GM19351 (cell line): Measurements from ENCODE around the gene KIF22.
"Not testable (repeated sequence)": the region's sequence is repeated elsewhere in the genome, so short reads cannot be mapped to it uniquely, and the experiment has no call there.

Source experiments
- ATAC-seq: cut with Tn5 transposase; IDR thresholded peaks from one replicate; pipeline ENCODE4 v1.9.1; 2021; ENCODE audit warnings: mild to moderate bottlenecking, moderate library complexity; ENCODE audit not compliant: unreplicated experiment

Gene KIF22

DNA sequence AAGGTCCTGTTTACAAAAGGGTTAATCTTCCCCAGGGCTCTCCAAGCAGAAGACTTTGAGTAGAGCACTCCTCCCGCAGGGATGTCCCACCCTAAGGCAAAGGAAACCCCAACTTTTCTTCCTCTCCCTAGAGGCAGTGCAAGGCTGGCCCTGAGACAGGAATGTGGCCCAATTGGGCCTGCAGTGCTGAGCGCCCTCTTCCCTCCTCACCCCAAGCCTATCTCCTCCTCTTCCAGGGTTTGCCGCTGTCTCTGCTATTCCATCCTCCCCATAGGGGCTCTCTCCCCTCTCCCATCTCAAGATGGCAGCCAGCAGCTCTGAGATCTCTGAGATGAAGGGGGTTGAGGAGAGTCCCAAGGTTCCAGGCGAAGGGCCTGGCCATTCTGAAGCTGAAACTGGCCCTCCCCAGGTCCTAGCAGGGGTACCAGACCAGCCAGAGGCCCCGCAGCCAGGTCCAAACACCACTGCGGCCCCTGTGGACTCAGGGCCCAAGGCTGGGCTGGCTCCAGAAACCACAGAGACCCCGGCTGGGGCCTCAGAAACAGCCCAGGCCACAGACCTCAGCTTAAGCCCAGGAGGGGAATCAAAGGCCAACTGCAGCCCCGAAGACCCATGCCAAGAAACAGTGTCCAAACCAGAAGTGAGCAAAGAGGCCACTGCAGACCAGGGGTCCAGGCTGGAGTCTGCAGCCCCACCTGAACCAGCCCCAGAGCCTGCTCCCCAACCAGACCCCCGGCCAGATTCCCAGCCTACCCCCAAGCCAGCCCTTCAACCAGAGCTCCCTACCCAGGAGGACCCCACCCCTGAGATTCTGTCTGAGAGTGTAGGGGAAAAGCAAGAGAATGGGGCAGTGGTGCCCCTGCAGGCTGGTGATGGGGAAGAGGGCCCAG, 22.4 kb downstream of the KIF22 start:
- no peak for ATAC-seq

DNA sequence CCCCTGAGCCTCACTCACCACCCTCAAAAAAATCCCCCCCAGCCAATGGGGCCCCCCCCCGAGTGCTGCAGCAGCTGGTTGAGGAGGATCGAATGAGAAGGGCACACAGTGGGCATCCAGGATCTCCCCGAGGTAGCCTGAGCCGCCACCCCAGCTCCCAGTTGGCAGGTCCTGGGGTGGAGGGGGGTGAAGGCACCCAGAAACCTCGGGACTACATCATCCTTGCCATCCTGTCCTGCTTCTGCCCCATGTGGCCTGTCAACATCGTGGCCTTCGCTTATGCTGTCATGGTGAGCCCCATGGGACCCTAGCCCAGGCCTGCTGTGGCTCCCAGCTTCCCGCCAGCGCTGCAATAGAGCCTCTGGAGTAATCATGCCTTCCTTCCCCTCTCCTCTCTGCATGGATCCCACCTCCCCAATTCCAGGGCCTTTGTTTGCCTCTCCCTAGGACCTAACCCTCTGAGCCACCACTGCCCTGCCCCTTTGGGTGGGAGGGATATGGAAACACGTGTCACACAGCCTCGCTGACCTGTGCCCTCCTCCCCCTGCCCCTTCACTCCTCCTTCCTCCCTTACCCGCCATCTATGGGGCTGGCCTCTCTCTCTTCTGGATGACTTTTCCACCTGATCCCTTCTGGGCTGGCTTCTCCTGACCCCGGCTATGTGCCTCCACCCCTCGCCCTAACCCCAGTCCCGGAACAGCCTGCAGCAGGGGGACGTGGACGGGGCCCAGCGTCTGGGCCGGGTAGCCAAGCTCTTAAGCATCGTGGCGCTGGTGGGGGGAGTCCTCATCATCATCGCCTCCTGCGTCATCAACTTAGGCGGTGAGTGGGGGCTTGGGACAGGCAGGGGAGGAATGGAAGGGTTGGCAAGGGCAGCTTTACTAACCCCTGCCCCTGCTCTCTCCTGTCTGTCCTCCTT, 23.4 kb downstream of the KIF22 start:
- no peak for ATAC-seq

DNA sequence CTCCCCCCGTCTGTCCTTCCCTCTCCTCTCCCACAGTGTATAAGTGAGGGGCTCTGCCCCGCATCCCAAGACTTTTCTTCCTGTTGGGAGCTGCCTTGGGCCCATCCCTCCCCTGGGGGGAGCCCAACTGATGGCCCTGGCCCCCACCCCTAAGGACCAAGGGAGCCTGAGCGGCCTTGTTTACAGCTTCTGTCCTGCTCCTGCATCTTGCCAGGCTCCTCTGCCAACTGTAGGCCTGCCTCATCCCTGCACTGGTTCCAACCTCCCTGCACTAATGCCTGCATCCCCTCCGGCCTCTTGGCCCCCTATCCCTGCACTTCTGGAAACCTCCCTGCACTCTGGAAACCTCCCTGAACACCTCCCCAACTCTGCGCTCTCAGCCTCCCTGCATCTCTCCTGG, 24.0 kb downstream of the KIF22 start:
- ATAC-seq: no peak

DNA sequence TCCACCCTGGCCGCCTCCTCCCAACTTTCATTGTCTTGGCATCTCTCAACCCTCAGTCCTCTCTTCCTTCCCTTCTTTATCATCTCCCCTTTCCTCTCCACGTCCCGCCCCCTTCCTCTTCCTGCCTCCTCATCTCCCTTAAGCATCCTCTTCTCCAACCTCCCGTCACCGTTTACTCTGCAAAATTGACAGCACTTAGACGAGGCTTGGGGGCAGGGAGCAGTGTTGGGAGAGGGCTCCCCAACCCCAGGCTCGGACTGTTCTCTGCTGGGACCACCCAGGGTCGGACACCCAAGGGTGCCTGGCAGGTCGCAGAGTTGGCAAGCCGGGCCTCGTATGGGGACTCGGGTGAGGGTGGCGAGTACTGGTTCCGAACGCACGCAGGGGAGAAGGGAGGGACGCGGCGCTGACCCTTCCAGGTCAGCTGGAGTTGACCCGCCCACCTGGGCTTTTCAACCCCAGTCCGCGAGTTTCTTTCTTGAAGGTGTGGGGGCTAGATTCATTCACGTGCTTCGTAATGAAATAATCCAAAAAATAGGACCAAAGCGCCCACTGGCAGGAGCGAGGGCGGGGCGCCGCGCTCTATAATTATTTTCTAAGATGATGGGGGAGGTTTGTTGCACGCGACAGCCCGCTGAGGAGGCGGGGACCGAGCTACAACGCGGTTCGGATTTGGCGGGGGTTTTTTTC, 24.6 kb downstream of the KIF22 start:
- ATAC-seq: no peak

DNA sequence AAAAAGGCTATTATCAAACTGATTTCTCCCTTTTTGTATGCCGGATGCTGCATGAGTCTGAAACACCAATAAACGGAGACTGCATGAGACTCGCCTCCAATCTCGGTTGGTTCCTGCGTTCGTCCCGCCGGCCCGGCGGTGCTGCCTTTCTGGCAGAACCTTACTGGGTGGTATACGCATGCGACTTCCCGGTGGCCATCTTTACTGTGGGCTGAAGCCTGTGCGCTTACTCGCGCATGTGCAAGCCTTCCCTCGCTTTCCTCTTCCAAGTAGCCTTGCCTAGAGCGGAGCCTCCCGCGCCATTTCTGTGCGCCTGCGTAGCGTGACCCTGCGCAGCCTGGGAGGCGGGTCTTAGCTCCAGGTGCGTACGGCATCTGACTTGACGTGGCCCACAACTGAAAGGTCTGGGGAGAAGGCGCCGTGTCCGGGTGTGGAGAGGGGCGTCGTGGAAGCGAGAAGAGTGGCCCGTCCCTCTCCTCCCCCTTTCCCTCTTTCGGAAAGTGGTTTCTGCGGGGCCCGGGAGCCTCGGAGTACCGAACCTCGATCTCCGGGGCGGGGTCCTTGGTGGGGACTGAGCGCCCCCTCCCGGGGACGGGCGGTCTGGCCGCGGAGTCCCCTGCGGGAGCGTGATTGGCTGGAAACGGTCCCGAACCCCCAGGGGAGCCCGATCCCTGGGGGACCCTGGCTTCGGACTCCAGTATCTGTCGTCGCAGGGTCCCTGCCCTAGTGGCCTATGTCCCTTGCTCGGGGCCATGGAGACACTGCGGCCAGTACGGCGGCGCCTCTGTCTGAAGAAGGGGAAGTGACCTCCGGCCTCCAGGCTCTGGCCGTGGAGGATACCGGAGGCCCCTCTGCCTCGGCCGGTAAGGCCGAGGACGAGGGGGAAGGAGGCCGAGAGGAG, 25.5 kb downstream of the KIF22 start, which contains the start of gene PAGR1:
PAGR1 (plus strand) TSS at position 360 of the 901 bp plus-strand sequence; CDS start at position 734, 374 bp downstream.
- ATAC-seq: peak; percentile 59

DNA sequence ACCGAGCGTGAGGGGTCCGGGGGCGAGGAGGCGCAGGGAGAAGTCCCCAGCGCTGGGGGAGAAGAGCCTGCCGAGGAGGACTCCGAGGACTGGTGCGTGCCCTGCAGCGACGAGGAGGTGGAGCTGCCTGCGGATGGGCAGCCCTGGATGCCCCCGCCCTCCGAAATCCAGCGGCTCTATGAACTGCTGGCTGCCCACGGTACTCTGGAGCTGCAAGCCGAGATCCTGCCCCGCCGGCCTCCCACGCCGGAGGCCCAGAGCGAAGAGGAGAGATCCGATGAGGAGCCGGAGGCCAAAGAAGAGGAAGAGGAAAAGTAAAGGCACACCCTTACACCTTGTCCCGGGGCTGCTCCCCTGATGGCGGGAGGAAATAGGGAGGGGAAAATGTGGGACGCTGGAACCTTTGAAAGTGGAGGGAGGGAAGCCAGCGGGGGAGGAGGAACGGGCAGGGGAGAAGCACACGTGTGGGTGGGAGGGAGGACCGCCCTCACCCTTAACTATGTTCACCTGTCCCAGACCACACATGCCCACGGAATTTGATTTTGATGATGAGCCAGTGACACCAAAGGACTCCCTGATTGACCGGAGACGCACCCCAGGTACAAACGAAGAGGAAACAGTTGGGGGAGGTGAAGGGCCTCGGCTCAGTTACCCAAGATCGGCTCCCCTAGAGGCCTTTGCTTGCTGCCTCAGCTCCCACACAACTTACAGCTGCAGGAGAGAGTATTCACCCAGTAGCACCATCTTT, 26.3 kb downstream of the KIF22 start:
- ATAC-seq: peak; percentile 11

DNA sequence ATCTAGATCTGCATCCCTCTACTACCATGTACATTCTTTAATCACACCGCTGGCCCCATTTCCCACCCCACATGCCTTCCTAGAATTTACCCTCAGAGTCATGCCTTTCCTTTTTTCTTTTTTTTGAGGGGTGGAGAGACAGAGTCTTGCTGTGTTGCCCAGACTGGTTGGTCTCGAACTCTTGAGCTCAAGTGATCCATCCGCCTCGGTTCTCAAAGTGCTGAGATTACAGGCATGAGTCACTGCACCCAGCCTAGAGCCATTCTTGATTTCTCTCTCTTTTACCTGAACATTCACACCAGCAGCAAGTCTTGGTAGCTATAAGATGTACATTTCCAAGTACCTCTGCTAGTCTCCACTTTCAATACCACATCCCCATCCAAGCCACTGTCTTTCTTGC, 27.5 kb downstream of the KIF22 start:
- no peak for ATAC-seq

DNA sequence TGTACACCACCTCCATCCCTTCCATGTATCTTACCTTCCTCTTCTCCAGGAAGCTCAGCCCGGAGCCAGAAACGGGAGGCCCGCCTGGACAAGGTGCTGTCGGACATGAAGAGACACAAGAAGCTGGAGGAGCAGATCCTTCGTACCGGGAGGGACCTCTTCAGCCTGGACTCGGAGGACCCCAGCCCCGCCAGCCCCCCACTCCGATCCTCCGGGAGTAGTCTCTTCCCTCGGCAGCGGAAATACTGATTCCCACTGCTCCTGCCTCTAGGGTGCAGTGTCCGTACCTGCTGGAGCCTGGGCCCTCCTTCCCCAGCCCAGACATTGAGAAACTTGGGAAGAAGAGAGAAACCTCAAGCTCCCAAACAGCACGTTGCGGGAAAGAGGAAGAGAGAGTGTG, 29.0 kb downstream of the KIF22 start:
- no peak for ATAC-seq

DNA sequence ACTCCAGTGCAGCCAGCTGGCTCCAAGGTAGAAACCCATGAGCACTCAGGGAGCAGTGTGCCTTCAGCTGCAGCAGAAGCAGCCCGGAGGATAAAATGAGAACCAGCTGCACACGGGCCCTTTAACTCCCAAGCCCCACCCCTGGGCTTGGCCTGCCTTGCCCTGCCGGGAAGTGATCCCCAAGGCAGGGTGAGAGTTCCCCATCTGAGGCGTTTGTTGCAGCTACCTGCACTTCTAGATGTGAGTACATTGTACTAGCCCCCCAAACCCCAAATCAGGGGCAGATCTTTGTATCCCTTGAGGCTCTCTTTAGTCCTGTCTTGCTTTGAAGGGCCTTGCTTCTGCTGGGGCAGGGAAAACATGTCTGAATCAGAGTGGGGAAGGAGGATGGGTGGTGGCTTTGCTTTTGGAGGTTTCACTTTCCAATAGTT, 29.7 kb downstream of the KIF22 start, which contains the start of gene MVP:
MVP (plus strand) TSS at position 192 of the 431 bp plus-strand sequence. CDS start 10,088 bp downstream, outside the sequence.
- no peak for ATAC-seq

DNA sequence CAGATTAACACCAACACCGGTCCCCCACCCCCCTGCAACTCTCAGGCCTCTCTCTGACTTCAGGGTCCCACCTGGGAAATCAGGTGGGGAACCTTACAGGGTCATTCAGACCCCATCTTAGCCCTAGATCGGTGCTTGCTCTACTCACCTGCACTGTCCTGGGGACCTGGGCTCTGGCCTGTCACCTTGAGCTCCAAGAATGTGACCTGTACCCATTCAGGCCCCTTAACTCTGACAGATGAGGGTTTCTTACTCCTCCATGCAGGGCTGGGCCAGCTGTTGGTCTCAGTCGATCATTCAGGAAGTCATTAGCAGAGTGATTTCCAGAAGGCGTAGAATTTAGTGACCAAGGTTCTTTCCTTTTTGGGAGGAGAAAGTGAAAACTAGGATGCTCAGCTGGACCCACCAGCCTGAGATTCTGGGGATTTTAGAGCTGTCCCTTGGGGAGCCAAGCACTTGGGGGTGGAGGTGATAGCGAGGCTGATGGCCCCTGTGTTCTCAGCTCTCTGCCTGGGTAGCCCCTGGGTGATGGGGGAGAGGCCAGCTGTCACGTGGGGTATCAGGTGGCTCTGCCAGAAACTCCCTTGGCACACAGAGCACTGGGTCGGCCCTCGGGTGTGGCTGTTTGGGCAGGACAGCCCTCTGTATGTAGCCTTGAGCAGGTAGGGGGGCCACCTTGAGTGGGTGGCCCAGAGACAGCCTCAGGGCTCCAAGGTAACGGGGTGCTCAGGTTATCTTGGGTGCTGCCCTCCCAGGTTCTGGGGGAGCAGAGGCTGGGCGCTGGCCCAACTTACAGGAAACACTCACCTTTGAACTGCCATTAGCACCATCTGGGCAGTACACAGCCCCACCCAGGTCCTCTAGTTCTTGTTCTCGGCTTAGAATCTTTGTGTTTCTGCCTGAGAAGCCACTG, 30.4 kb downstream of the KIF22 start:
- ATAC-seq: no peak

DNA sequence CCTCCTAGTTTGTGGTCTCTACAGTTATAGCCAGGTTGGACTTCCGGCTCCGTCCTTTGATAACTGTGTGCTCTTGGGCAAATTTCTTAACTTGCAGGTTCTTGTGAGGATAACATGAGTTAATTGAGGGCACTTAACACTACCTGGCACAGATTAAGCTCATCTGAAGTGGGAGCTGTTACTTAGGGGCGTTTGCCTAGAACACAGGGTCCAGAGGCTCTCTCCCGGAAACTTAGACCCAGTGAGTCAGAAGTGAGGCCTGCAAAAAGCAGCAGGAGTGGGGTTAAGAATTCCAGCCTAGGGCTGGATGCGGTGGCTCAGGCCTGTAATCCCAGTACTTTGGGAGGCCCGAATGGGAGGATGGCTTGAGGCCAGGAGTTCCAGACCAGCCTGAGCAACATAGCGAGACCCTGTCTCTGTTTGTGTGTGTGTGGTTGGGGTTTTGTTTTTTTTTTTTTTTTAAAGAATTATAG, 31.1 kb downstream of the KIF22 start:
- no peak for ATAC-seq

DNA sequence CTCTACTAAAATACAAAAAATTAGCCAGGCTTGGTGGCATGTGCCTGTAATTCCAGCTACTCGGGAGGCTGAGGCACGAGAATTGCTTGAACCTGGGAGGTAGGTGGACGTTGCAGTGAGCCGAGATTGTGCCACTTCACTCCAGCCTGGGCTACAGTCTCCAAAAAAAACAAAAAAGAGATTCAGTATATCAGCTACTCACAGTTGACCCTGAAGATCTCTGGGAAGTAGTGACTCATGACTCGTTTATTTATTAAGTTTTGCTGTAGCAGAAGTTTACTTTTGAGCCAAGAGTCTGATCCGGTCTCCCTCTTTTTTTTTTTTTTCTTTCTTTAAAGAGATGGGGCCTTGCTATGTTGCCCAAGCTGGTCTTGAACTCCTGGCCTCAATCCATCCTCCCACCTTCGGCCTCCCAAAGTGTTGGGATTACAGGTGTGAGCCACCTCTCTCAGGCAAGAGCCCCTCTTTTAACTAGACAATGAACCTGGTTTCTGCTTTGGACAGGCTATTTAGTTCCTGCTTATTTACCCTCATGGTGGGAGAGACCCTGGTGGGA, 34.1 kb downstream of the KIF22 start:
- no peak for ATAC-seq

DNA sequence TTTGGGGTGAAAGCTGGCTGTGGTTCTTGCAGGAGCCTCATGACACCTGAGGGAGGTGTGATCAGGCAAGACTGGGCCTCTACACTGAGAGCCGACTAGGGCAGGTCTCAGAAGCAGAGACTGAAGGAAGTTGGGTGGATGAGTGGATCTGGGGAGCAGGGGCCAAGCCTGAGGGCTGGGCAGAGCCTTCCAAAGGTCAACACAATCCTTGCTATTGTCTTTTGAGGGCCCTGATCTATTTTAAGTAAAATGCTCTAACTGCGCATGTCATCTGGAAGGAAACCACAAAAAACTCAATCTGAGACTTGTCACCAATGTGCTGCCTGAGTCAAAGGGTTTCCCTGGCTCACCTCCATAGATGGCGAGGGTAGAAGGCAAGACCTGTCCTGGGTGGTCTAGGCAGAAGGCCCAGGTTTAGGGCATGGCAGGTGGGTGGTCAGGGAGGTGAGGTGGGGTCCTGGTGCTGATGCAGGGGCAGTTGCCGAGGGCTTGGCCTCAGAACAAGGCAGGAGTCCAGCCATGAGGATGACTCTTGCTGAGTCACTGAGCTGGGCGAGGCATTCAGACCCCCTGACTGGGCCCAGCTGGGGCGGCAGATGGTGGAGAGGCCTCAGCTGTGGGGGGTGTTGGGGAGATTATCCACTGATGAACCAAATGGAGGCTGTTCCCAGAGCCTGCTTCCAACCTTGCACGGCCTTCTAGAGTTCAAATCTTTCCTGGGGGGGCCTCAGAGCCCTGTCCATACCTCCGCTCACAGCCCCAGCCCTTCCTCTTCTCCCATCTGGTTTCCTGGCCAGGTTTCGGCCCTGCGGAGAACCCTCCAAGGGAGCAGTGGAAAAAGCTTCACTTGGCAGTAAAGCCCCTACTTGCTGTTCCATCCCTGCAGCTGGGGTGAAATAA, 34.8 kb downstream of the KIF22 start:
- no peak for ATAC-seq

DNA sequence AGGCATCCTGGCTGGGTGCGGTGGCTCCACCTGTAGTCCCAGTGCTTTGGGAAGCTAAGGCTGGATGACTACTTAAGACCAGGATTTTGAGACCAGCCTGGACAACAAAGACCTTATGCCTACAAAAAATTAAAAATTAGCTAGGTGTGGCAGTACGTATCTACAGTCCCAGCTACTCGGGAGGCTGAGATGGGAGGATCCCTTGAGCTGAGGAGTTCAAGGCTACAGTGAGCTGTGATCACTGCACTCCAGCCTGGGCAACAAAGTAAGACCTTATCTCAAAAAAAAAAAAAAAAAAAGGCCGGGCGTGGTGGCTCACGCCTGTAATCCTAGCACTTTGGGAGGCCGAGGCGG, 35.8 kb downstream of the KIF22 start:
- ATAC-seq: no peak

DNA sequence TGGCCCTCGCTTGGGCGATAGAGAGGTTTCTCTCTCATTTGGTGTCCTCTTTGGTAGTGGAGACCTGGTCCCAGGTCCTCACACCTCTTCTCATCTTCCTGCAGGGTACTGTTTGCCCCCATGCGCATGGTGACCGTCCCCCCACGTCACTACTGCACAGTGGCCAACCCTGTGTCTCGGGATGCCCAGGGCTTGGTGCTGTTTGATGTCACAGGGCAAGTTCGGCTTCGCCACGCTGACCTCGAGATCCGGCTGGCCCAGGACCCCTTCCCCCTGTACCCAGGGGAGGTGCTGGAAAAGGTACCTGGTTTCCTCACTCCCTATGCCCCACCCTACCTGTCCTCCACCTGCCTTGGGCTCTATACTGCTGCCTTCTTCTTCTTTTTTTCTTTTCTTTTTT, 40.2 kb downstream of the KIF22 start:
- ATAC-seq: no peak

DNA sequence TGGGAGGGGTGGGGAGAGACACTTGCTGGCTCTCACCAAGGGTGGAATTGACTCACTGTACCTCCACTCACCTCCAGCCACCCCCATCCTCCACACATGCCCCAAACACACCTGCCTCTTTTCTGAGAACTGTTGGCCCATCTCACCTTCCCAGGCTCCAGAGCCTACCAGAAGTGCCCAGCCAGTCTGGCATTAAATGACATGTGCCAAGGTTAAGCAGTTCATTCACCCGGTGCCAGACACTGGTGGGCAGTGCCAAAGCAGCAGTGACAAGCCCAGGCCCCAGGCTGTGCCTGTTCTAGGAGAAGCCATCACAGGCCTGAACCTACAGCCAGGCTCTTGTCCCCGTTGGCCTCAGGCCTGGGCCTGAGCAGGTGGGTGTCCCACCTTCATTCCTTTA, 40.9 kb downstream of the KIF22 start:
- no peak for ATAC-seq

DNA sequence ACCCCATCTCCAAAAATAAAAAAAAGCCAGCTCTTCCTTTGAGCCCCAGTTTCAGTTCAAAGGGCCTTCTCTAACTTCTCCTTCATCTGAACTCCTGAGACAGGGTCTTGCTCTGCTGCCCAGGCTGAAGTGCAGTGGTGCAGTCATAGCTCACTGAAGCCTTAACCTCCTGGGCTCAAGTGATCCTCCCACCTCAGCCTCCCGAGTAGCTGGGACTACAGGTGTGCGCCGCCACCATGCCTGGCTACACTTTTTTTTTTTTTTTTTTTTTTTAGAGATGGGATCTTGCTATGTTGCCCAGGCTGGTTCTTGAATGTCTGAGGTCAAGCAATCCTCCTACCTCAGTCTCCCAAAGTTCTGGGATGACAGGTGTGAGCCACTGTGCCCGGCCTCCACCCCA, 42.7 kb downstream of the KIF22 start:
- not testable (repeated sequence) for ATAC-seq
